GM19025 (cell line): ENCODE data around the gene LAGE3.
A peak's percentile ranks its signal among the peaks of the same experiment; 100 is the strongest.

Experiments used
- ATAC-seq: cut with Tn5 transposase; IDR thresholded peaks from one replicate; pipeline ENCODE4 v1.9.1; 2021; ENCODE audit warnings: mild to moderate bottlenecking, low read depth, moderate library complexity; ENCODE audit not compliant: unreplicated experiment

Gene LAGE3

DNA sequence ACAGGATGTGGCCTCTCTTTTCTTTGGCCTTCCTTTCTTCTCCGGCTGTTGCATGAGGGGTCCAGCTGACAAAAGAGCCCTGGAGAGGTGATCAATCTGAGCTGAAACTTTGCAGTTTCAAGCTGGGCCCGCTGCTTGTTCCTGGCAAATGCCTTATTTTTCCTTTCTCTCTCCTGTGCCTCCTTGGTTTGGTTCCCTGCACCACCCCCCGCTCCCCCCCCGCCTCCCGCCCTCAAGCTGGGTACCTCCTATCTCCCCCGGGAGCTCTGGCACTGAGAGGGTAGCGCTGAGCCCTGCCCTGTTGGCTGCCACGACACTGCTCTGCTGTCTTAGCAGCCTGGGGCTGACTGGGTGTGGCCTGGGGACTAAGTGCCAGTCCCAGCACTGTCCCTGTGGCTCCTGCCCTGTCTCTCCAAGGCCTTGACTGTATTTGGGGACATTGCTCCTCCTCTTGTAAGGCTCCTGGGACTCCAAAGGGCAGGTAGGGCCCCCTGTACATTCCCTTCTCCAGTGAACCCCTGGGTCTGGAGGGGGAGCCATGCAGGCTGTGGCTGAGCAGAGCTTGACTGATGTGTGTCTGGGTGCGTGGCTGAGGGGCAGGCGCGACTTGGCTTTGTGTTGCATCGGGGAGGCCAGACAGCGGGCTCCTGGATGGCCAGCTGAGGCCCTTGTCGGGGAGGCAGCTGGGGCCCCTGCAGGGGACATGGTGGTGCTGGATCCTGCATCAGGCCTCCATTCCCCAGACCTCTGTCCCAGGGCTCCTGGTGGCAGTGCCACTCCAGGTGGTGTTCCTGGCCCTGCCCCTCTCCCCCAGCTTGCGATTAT is 19.9 kb downstream of the LAGE3 start:
- no peak for ATAC-seq

DNA sequence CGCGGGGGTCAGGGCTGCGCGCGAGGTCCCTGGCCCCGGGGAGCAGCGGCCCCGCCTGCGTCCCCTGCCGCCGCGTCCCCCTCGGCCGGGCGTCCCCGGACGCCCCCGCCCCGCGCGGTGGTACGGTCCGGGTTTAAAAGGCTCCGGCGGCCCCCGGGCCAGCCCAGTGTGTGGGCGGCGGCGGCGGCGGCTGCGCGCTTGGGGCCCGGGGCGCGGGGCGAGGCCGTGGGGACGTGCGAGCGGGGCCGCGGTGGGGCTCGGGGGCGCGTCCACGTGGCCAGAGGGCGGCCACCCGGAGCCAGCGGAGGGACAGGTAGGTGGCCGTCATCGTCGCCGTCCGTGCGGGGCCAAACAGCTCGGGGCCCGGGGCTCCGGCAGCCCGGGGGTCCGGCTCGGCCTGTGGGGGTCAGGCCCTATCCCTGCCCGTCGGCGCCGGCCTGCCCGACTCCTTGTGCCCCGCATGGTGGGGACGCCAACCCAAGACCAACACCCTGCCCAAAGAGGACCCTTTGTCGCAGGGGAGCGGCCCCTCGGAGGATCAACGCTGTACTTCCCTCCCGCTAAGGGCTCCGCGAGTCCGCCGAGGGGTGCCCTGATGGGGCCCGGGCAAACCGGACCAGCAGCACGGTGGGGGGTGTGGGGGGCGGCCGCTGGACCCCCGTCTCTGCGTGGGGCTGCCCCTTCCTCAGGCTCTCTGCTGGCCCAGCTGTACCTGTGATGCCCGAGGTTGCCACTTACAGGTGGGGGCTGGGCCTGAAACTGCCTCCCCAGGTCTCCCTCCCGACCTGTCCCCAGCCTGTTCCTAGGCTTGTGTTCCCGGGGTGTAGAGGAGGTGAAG is 20.7 kb downstream of the LAGE3 start, which contains the start of gene PLXNA3:
Gene PLXNA3 (plus strand): TSS at position 166 of the 838 bp plus-strand sequence. CDS start 1,903 bp downstream, outside the sequence.
- ATAC-seq: peak; percentile 68

GRCh38 chrX:154457491-154458115 is 21.5 kb downstream of the LAGE3 start:
- ATAC-seq: peak; percentile 56

- ATAC-seq: no peak
These were observed 26.3 kb downstream of the LAGE3 start for GRCh38 chrX:154452823-154453222.

DNA sequence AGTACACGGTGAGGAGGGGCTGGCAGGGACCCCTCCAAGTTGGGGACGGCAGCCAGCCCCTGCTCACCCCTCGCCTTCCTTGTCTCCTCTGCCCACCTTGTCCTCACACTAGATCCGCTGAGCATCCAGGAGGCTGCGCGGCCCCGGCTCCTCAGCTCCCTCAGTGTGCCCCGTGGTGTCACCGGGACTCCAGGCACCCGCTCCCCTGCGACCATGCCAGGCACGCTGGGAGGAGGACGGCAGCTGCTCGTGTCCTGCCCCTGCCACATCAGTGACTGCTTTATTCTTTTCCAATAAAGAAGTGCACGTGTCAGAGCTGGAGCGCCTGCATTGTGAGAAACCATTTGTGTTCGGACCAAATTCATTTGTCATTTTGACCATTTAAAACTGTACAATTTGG is 28.8 kb downstream of the LAGE3 start:
- ATAC-seq: no peak

GRCh38 chrX:154449618-154450017 is 29.5 kb downstream of the LAGE3 start:
- no peak for ATAC-seq

GRCh38 chrX:154448484-154448883 is 30.6 kb downstream of the LAGE3 start:
- no peak for ATAC-seq

- no peak for ATAC-seq
These were observed 32.7 kb downstream of the LAGE3 start for GRCh38 chrX:154446430-154446829.

DNA sequence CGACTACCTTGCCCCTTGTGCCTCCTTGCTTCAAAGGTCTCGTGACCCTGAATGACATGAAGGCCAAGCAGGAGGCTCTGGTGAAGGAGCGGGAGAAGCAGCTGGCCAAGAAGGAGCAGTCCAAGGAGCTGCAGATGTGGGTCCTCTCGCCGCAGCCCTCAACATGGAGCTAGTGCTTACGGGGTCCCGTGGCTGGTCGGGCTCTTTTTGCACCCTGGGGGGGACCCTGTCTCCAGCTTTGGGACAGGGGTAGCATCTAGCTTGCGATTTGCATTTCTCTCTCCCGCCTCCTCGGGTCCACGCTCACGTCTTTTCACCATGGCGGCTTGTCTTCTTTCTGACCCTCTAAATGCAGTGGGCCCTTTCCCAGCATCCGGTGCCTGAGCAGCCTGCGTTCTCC is 33.3 kb downstream of the LAGE3 start:
- ATAC-seq: no peak

GRCh38 chrX:154444755-154445246 is 34.3 kb downstream of the LAGE3 start:
- no peak for ATAC-seq

- ATAC-seq: peak; percentile 84
These were observed 34.9 kb downstream of the LAGE3 start, which contains the start of gene FAM50A for GRCh38 chrX:154443992-154444754. FAM50A (plus strand) TSS chrX:154444141; CDS start chrX:154444236, 95 bp downstream.

DNA sequence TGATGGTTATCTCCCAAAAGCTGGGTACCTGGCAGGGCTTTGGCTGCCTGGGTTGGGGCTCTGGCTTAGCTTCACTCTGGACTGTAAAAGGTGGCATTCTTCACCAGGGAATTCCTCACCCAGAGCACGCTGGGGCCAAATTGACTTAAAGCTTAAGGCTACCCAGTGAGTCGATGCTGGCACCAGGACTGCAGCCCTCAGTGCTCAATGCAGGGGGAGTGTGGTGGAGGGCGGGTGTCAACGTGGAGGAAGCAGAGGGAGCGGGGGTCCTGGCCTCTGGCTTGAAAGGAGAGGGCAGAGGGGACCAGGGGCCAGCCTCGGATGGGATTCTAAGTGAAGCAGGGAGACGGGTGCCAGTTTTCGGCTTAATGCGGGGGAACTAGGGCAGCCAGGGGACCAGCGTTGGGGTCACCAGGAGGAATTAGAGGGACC is 35.6 kb downstream of the LAGE3 start:
- no peak for ATAC-seq

GRCh38 chrX:154441984-154442707 is 36.9 kb downstream of the LAGE3 start:
- ATAC-seq: no peak

- no peak for ATAC-seq
These were observed 37.5 kb downstream of the LAGE3 start for GRCh38 chrX:154441564-154441963.

GRCh38 chrX:154440623-154441357 is 38.3 kb downstream of the LAGE3 start:
- ATAC-seq: no peak

GRCh38 chrX:154439841-154440240 is 39.2 kb downstream of the LAGE3 start:
- ATAC-seq: no peak

- no peak for ATAC-seq
These were observed 40.8 kb downstream of the LAGE3 start for GRCh38 chrX:154437971-154438893.
